HL-60 (cell line): ENCODE results near the gene HMOX1.

Experiments
- DNase-seq, 2 experiments: peaks; one replicate each; pipeline ENCODE4 v3.0.0-alpha.2; 2010 to 2020; ENCODE audit warnings: low read depth in 1 of 2, low spot score in 1 of 2
- H3K27ac ChIP-seq: fragments of 250-450 bp; sonication (Bioruptor Pico); replicated peaks from 2 replicates; pipeline ENCODE4 v1.5.1; 2020; ENCODE audit warnings: mild to moderate bottlenecking, moderate library complexity
- H3K27me3 ChIP-seq: fragments of 250-450 bp; sonication (Bioruptor Pico); 2 replicates; pipeline ENCODE4 v1.5.1; 2021; ENCODE audit warnings: mild to moderate bottlenecking, moderate library complexity; ENCODE audit not compliant: insufficient read depth, poor library complexity, severe bottlenecking
- H3K4me3 ChIP-seq: replicated peaks from 2 replicates; pipeline ENCODE4 v1.5.1; 2011; ENCODE audit warnings: mild to moderate bottlenecking, control low read depth, low read length; ENCODE audit not compliant: insufficient read depth
- GABPA ChIP-seq: IDR thresholded peaks from 2 replicates; pipeline ENCODE4 v1.6.1; 2012; ENCODE audit warnings: low read depth
- POLR2AphosphoS5 ChIP-seq: IDR thresholded peaks from 2 replicates; pipeline ENCODE4 v1.6.1; 2012; ENCODE audit warnings: low read depth
- SPI1 ChIP-seq: IDR thresholded peaks from 2 replicates; pipeline ENCODE4 v1.6.1; 2012; ENCODE audit warnings: low read depth, mild to moderate bottlenecking, borderline replicate concordance
- TF ChIP-seq, protein P1 (sequence below): IDR thresholded peaks from one replicate; pipeline ENCODE4 v1.5.1; 2011; ENCODE audit warnings: low read length, control low read depth, inconsistent platforms; ENCODE audit not compliant: insufficient read depth
- TF ChIP-seq, protein P2 (sequence below): IDR thresholded peaks from 2 replicates; pipeline ENCODE4 v1.6.1; 2012; ENCODE audit warnings: low read depth; ENCODE audit not compliant: insufficient replicate concordance

HMOX1 gene

DNA sequence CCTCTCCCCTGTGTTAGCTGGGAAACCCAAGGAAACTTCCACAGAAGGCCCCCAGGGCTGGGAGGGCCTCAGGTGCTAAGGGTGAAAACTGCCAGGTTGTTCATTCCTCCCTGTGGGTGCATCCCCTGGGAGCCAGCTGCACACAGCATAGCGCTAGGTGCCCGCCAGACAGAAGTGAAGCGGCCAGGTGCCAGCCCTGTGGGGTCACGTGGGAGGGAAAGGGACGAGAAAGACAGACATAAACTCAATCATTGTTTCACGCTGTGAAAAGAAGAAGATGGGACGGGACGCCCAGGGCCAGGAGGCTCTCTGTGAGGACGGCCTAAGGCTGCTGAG lies 31.6 kb upstream of the HMOX1 start:
- no peak overlapping the region for H3K27ac ChIP-seq
- H3K27me3 ChIP-seq = peaks cover 4% of the 10 kb centered on the region
- TF ChIP-seq SPI1 (no peak), POLR2AphosphoS5 (no peak), GABPA (no peak)
- TF ChIP-seq, protein P1, sequence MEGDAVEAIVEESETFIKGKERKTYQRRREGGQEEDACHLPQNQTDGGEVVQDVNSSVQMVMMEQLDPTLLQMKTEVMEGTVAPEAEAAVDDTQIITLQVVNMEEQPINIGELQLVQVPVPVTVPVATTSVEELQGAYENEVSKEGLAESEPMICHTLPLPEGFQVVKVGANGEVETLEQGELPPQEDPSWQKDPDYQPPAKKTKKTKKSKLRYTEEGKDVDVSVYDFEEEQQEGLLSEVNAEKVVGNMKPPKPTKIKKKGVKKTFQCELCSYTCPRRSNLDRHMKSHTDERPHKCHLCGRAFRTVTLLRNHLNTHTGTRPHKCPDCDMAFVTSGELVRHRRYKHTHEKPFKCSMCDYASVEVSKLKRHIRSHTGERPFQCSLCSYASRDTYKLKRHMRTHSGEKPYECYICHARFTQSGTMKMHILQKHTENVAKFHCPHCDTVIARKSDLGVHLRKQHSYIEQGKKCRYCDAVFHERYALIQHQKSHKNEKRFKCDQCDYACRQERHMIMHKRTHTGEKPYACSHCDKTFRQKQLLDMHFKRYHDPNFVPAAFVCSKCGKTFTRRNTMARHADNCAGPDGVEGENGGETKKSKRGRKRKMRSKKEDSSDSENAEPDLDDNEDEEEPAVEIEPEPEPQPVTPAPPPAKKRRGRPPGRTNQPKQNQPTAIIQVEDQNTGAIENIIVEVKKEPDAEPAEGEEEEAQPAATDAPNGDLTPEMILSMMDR = no peak
- TF ChIP-seq, protein P2, sequence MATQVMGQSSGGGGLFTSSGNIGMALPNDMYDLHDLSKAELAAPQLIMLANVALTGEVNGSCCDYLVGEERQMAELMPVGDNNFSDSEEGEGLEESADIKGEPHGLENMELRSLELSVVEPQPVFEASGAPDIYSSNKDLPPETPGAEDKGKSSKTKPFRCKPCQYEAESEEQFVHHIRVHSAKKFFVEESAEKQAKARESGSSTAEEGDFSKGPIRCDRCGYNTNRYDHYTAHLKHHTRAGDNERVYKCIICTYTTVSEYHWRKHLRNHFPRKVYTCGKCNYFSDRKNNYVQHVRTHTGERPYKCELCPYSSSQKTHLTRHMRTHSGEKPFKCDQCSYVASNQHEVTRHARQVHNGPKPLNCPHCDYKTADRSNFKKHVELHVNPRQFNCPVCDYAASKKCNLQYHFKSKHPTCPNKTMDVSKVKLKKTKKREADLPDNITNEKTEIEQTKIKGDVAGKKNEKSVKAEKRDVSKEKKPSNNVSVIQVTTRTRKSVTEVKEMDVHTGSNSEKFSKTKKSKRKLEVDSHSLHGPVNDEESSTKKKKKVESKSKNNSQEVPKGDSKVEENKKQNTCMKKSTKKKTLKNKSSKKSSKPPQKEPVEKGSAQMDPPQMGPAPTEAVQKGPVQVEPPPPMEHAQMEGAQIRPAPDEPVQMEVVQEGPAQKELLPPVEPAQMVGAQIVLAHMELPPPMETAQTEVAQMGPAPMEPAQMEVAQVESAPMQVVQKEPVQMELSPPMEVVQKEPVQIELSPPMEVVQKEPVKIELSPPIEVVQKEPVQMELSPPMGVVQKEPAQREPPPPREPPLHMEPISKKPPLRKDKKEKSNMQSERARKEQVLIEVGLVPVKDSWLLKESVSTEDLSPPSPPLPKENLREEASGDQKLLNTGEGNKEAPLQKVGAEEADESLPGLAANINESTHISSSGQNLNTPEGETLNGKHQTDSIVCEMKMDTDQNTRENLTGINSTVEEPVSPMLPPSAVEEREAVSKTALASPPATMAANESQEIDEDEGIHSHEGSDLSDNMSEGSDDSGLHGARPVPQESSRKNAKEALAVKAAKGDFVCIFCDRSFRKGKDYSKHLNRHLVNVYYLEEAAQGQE = no peak
- H3K4me3 ChIP-seq = no peak overlapping the region
- DNase-seq = no peak

DNA sequence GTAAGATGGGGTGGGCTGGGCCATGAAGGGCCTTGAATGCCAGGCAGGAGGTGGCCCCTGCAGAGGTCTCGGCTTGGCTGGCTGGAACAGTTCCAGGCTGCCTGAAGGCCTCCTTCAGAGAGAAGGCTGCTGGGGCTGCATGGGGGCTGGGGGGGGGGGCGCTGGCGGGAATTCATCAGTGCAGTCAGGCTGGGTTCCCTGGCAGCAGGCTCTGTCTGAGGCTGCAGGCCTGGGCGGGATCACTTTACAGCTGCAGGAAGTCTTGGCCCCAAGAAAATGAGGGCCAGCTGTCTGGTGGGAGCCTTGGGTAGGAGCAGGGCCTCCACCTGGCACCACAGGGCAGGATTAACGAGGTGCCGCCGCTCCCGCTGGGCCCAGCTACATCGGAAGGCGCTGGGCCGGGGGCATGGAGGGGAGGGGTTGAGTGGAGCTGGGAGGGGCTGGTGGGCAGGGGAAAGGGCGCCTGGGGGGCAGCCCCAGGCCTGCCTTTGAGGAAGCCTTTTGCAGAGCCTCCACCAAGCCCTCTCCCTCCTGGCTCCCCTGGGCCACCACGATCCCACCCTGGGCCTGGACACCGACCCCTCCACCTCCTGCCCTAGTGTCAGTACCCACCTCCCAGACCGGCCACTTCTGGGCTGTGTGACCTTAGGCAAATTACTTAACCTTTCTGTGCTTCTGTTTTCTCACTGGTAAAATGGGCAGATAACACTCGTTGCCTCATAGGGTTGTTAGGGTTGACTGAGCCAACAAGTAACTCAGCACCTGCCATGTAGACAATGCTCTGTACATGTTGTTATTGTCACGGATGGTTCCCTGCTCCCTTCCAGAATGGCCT lies 31.0 kb upstream of the HMOX1 start:
- TF ChIP-seq GABPA = no peak
- TF ChIP-seq, protein P1 = no peak
- no peak for TF ChIP-seq SPI1
- TF ChIP-seq POLR2AphosphoS5 = no peak
- TF ChIP-seq, protein P2 = no peak
- H3K27me3 ChIP-seq = peaks cover 4% of the 10 kb centered on the region
- H3K27ac ChIP-seq = no peak overlapping the region
- DNase-seq = no peak
- no peak overlapping the region for H3K4me3 ChIP-seq

DNA sequence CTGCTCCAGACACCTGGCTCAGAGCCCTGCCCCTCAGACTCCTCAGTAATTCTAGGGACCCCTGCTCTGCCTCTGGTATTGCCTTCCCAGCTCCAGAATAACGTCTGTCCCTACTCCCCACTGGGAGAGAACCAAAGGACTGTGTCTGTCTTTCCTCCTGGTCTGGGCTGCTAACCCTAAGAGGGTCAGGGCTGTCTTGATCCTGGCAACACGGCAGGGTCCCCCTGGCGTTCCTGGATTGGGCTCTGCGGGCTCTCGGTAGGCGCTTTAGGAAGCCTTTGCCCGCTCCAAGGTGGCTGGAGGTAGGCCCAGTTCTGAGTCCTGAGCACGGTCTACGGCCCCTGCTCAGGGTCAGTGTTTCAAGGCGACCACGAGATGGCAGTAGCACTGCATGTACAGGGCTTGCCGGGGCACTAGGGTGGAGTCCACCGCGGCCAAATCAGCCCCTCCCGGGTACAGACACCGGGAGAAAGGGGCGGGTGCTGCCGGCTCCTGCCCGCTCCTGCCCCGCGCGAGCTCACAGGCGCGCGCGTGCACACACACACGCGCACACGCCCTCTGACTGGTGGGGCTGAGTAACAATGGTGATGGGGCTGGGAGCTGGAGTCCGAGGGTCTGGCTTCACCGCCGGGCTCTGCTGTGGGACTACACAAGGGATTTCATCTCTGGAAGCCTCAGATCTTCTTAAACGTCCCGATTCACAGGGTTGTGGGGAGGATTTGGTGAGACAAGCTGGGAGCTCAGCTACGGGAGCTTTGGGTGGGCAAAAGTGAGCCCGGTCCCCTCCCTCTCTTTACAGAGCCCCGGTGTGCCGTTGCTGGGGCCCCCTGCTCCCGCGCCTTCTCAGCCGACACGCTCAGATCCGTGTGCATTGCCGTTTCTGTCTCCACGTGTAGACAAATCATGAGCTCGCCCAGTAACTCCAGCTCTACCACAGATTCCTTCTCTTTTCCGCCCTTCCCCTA lies 30.1 kb upstream of the HMOX1 start:
- no peak for TF ChIP-seq POLR2AphosphoS5
- TF ChIP-seq, protein P1 = peak; percentile 59
- H3K4me3 ChIP-seq = peak overlapping the region; percentile 35
- peak; percentile 84 to 87 for DNase-seq
- H3K27ac ChIP-seq = no peak overlapping the region
- H3K27me3 ChIP-seq = peaks cover 4% of the 10 kb centered on the region
